K562 (cell line): ENCODE results near the gene GIPC3. TPM values are rescaled to one million over a fixed set of nuclear protein-coding genes. Genes with fewer than 3 reads are reported as not detected.

Source experiments
- ATAC-seq: fragments of 200-7000 bp; cut with Tn5 transposase; 3 replicates; pipeline ENCODE4 v1.9.1; 2020; ENCODE audit warnings: moderate library complexity
- Bru-seq: library from RNA; stranded (reverse); fragments of 400-500 nt; gene quantifications from one replicate; lab custom pipeline; 2021; lab: Mats Ljungman, UMichigan
- BruChase-seq, 2 experiments: library from RNA; stranded (reverse); fragments of 400-500 nt; gene quantifications; one replicate each; lab custom pipeline; 2021; lab: Mats Ljungman, UMichigan
- BruUV-seq: library from RNA; stranded (reverse); fragments of 400-500 nt; replicated peaks from 2 replicates; lab custom pipeline; 2021; lab: Mats Ljungman, UMichigan
- CTCF ChIA-PET: fragments of 300-600 bp; formaldehyde crosslinking; extraction: SDS; loops from one replicate; lab custom pipeline; 2021; ENCODE audit warnings: low intra/inter-chr PET ratio; lab: Yijun Ruan, JAX
- POLR2A ChIA-PET: fragments of 300-600, 350-650 bp; sonication (Branson Sonifier 250); formaldehyde crosslinking; extraction: SDS; loops from one replicate; lab custom pipeline; 2021; ENCODE audit warnings: antibody characterized with exemption, inconsistent platforms; lab: Yijun Ruan, JAX
- DNase-seq, 4 experiments: peaks; one replicate each; pipeline versions ENCODE4 v3.0.0 to v3.0.0-alpha.2; 2011 to 2018; ENCODE audit warnings: low spot score in 3 of 4, mixed read lengths in 3 of 4; ENCODE audit errors: extremely low read depth in 1 of 4
- FAIRE-seq: peaks from 2 replicates; lab custom pipeline; 2011; peaks lifted over from hg19 to GRCh38; lab: Jason Lieb, UNC
- H2AFZ ChIP-seq: 2 replicates; pipeline ENCODE4 v1.6.0; 2011; ENCODE audit warnings: low read depth, low read length, control low read depth, inconsistent platforms
- H3K27ac ChIP-seq: fragments of 200-600 bp; 3 replicates; pipeline ENCODE4 v1.8.0; 2011; ENCODE audit warnings: low read depth, mild to moderate bottlenecking, control low read depth, inconsistent platforms, low read length, moderate library complexity, mixed read lengths; ENCODE audit errors: extremely low read depth
- H3K27me3 ChIP-seq, 2 experiments: fragments of 300-600 bp in 1 of 2; 2 replicates in 1 of 2; 3 replicates in 1 of 2; pipeline versions ENCODE4 v1.6.0 to v1.8.0; 2011; ENCODE audit warnings: inconsistent platforms in 2 of 2, low read length in 2 of 2, mild to moderate bottlenecking in 1 of 2, mixed read lengths in 1 of 2, moderate library complexity in 1 of 2; ENCODE audit not compliant: control insufficient read depth in 2 of 2, insufficient read depth in 2 of 2
- H3K36me3 ChIP-seq: fragments of 300-600 bp; 3 replicates; pipeline ENCODE4 v1.8.0; 2011; ENCODE audit warnings: mild to moderate bottlenecking, low read length, inconsistent platforms; ENCODE audit not compliant: control insufficient read depth, insufficient read depth
- H3K4me1 ChIP-seq, 2 experiments: fragments of 200-600 bp in 1 of 2; replicated peaks in 1 of 2; 2 replicates in 1 of 2; 3 replicates in 1 of 2; pipeline versions ENCODE4 v1.5.1 to v1.8.0; 2011; ENCODE audit warnings: inconsistent platforms in 2 of 2, low read length in 2 of 2, mild to moderate bottlenecking in 1 of 2, mixed read lengths in 1 of 2, moderate library complexity in 1 of 2; ENCODE audit not compliant: control insufficient read depth in 2 of 2, insufficient read depth in 2 of 2
- H3K4me2 ChIP-seq: 2 replicates; pipeline ENCODE4 v1.6.1; 2011; ENCODE audit warnings: low read length, control low read depth, inconsistent platforms, mixed read lengths; ENCODE audit not compliant: insufficient read depth
- H3K4me3 ChIP-seq: fragments of 200-600 bp; sonication (generic), shearing (Covaris generic); 2 replicates; pipeline ENCODE4 v1.5.1; 2016; ENCODE audit warnings: control low read depth, inconsistent platforms
- H3K79me2 ChIP-seq: fragments of 200-600 bp; 3 replicates; pipeline ENCODE4 v1.8.0; 2011; ENCODE audit warnings: low read length, inconsistent platforms; ENCODE audit not compliant: control insufficient read depth, insufficient read depth
- H3K9ac ChIP-seq, 2 experiments: 2 replicates each; pipeline versions ENCODE4 v1.6.0 to v1.6.1; 2011; ENCODE audit warnings: low read depth in 2 of 2, low read length in 2 of 2, control low read depth in 1 of 2, inconsistent platforms in 1 of 2, mild to moderate bottlenecking in 1 of 2, mixed read lengths in 1 of 2; ENCODE audit not compliant: insufficient read depth in 1 of 2
- H3K9me1 ChIP-seq: one replicate; pipeline ENCODE4 v1.6.0; 2011; ENCODE audit warnings: inconsistent platforms, mild to moderate bottlenecking, low read length, moderate library complexity; ENCODE audit not compliant: control insufficient read depth, insufficient read depth
- H3K9me3 ChIP-seq: replicated peaks from 2 replicates; pipeline ENCODE4 v1.5.1; 2011; ENCODE audit warnings: low read depth, low read length, inconsistent platforms; ENCODE audit not compliant: control insufficient read depth, insufficient read depth
- H4K20me1 ChIP-seq: replicated peaks from 2 replicates; pipeline ENCODE4 v1.6.1; 2011; ENCODE audit warnings: low read length, inconsistent platforms, mixed read lengths; ENCODE audit not compliant: control insufficient read depth, insufficient read depth
- ARID1B ChIP-seq: fragments of 450-650 bp; IDR thresholded peaks from 2 replicates; pipeline ENCODE4 v1.6.1; 2016; ENCODE audit warnings: antibody characterized with exemption, mild to moderate bottlenecking, inconsistent platforms
- CXXC5 ChIP-seq: fragments of 250-450 bp; sonication (Bioruptor Pico); IDR thresholded peaks from 2 replicates; pipeline ENCODE4 v1.8.0; 2022; ENCODE audit warnings: inconsistent platforms, mild to moderate bottlenecking, moderate library complexity
- E2F1 ChIP-seq: sonication (generic); formaldehyde crosslinking; IDR thresholded peaks from 2 replicates; pipeline ENCODE4 v1.8.1; 2023; ENCODE audit warnings: mild to moderate bottlenecking, missing genetic modification reagents, moderate library complexity
- GATAD2A ChIP-seq: fragments of 450-650 bp; IDR thresholded peaks from 2 replicates; pipeline ENCODE4 v1.6.1; 2017
- HEY1 ChIP-seq: fragments of 250-450 bp; sonication (Bioruptor Pico); IDR thresholded peaks from 2 replicates; pipeline ENCODE4 v1.5.0; 2020; ENCODE audit warnings: mild to moderate bottlenecking, moderate library complexity, borderline replicate concordance
- NR2C2 ChIP-seq, 2 experiments: fragments of 200-800 bp in 1 of 2; sonication (Bioruptor generic) in 1 of 2; sonication (generic) in 1 of 2; formaldehyde crosslinking in 1 of 2; IDR thresholded peaks; 2 replicates each; pipeline versions ENCODE4 v1.6.1 to v1.8.0; 2016 to 2022; ENCODE audit warnings: mild to moderate bottlenecking in 1 of 2, missing compliant biosample characterization in 1 of 2, missing genetic modification characterization in 1 of 2, missing genetic modification reagents in 1 of 2
- STAT5B ChIP-seq: fragments of 250-450 bp; sonication (Bioruptor Pico); IDR thresholded peaks from 2 replicates; pipeline ENCODE4 v1.8.0; 2021; ENCODE audit warnings: mild to moderate bottlenecking, inconsistent platforms
- ZNF253 ChIP-seq: fragments of 250-450 bp; sonication (Bioruptor Pico); conservative IDR thresholded peaks from 2 replicates; pipeline ENCODE4 v1.6.1; 2021; ENCODE audit warnings: mild to moderate bottlenecking
- ZNF444 ChIP-seq: fragments of 250-450 bp; sonication (Bioruptor Pico); IDR thresholded peaks from 2 replicates; pipeline ENCODE4 v1.4.0; 2020; ENCODE audit warnings: mild to moderate bottlenecking, moderate library complexity
- ZNF586 ChIP-seq: fragments of 450-650 bp; formaldehyde crosslinking; conservative IDR thresholded peaks from 2 replicates; pipeline ENCODE4 v1.4.0; 2020; ENCODE audit warnings: mild to moderate bottlenecking, moderate library complexity
- WGBS: fragments of 100-300 bp; shearing (Covaris generic); methylation state at CpG from one replicate; pipeline ENCODE4 v1.1.6; 2016; ENCODE audit warnings: low coverage, mixed read lengths; ENCODE audit not compliant: insufficient coverage; ENCODE audit errors: missing lambda C conversion rate; 5-methylcytosine and 5-hydroxymethylcytosine counted together
- in situ Hi-C: fragments of 300-500 bp; cut with MboI; formaldehyde crosslinking; loops from 4 replicates; pipeline ENCODE4 v1.15.0; 2018; ENCODE audit warnings: inconsistent platforms, mixed read lengths
- intact Hi-C: fragments of 100-400 bp; cut with micrococcal nuclease; formaldehyde crosslinking; loops from 2 replicates; pipeline ENCODE4 v1.14.2; 2022
- long read RNA-seq, 3 experiments: library from polyadenylated mRNA in 2 of 3; library from RNA in 1 of 3; unstranded in 2 of 3; stranded (forward) in 1 of 3; transcript quantifications; one replicate each; pipeline ENCODE4 v2.0.0, GENCODE V29; 2019 to 2022
- polyA minus RNA-seq, 3 experiments: library from RNA; depleted of rRNA, polyadenylated mRNA; stranded (reverse); fragments of >200 nt; gene quantifications; 2 replicates each; pipeline ENCODE4 v1.2.3, GENCODE V29; 2011
- polyA plus RNA-seq, 8 experiments: library from polyadenylated mRNA; depleted of rRNA in 4 of 8; stranded (reverse) in 5 of 8; unstranded in 3 of 8; fragments of >200 nt; fragmentation: Nextera tagmentation in 2 of 8; fragmentation: Illumina TruSeq in 1 of 8; extraction: Ambion mirVana in 2 of 8; extraction: Trizol in 1 of 8; gene quantifications; 2 replicates each; pipeline versions ENCODE4 v1.2.1 to v1.2.3, GENCODE V29; 2011 to 2014; ENCODE audit warnings: inconsistent platforms in 1 of 8, missing spikeins in 1 of 8
- total RNA-seq, 7 experiments: library from RNA; depleted of rRNA in 6 of 7; stranded (reverse); fragments of >200 nt in 6 of 7; fragmentation: Illumina TruSeq in 2 of 7; extraction: Trizol in 2 of 7; gene quantifications; 2 replicates each; pipeline versions ENCODE4 v1.2.1 to v1.2.3, GENCODE V29; 2011 to 2021; ENCODE audit warnings: low replicate concordance in 1 of 7

Gene GIPC3
- 2.6 and 7.5 TPM in 2 replicates for total RNA-seq (2011; cell fraction: chromatin; rRNA removed; ENCODE audit: low replicate concordance)
- 3.8 and 5.5 TPM in 2 replicates for total RNA-seq (2011; cell fraction: nucleolus; rRNA removed)
- total RNA-seq (2011; cell fraction: nucleoplasm; rRNA removed) = 3.2 and 4.0 TPM in 2 replicates
- 0.54 and 1.2 TPM in 2 replicates for total RNA-seq (2014; rRNA removed)
- 0.83 and 0.91 TPM in 2 replicates for total RNA-seq (2014; rRNA removed; fragmentation: Illumina TruSeq; extraction: Trizol)
- 0.98 and 1.0 TPM in 2 replicates for total RNA-seq (2015; rRNA removed; fragmentation: Illumina TruSeq; extraction: Trizol)
- 3.3 and 3.9 TPM in 2 replicates for total RNA-seq (2021)
- 2.5 and 3.1 TPM in 2 replicates for polyA plus RNA-seq (2011; rRNA removed)
- 3.0 and 4.9 TPM in 2 replicates for polyA plus RNA-seq (2011; cell fraction: cytosol; rRNA removed)
- polyA plus RNA-seq (2011; cell fraction: nucleus; rRNA removed) = 5.3 and 8.9 TPM in 2 replicates
- 3.6 and 14.1 TPM in 2 replicates for polyA plus RNA-seq (2012)
- 3.0 and 3.6 TPM in 2 replicates for polyA plus RNA-seq (2014; fragmentation: Illumina TruSeq; extraction: Trizol)
- under 1 TPM in 1 of 2 experiments, not detected in 1; 0.03 TPM for polyA plus RNA-seq (2014; fragmentation: Nextera tagmentation; extraction: Ambion mirVana)
- polyA plus RNA-seq (2014; rRNA removed) = 1.9 and 2.3 TPM in 2 replicates
- polyA minus RNA-seq (2011; rRNA and poly(A)+ RNA removed) = 2.0 and 3.2 TPM in 2 replicates
- polyA minus RNA-seq (2011; cell fraction: cytosol; rRNA and poly(A)+ RNA removed) = 5.9 and 6.7 TPM in 2 replicates
- 1.6 and 2.1 TPM in 2 replicates for polyA minus RNA-seq (2011; cell fraction: nucleus; rRNA and poly(A)+ RNA removed)
- Bru-seq, nascent RNA = percentile 43 among the genes with signal in this experiment
- BruChase-seq, experiment 1, labeled RNA remaining after a 2-hour chase = percentile 34 among the genes with signal in this experiment
- BruChase-seq, experiment 2, labeled RNA remaining after a 6-hour chase = percentile 35 among the genes with signal in this experiment
- long read RNA-seq, experiment 1, partial matches to known transcripts = 5 of 5 reads
- long read RNA-seq, experiment 1, other reads (novel, unspliced or antisense) = 0 of 5 reads
- long read RNA-seq, experiment 2, full-length matches to known transcripts = 2 of 3 reads
- long read RNA-seq, experiment 2, partial matches to known transcripts = 0 of 3 reads
- long read RNA-seq, experiment 2, other reads (novel, unspliced or antisense) = 1 of 3 reads
- long read RNA-seq, experiment 3, partial matches to known transcripts = 0 of 1 reads
- long read RNA-seq, experiment 3, other reads (novel, unspliced or antisense) = 1 of 1 reads

- H3K36me3 ChIP-seq = no peaks in the 10 kb centered on the region
- ChIA-PET CTCF (interaction anchor here (0.6 kb wide), 1 partner anchor 37 kb away, joined by 8 read pairs; no protein-coding TSS in a partner anchor), POLR2A (interaction anchor here (0.5 to 1.3 kb wide), 6 partner anchors 7 to 857 kb away, joined by 3 to 6 read pairs (median 3); no protein-coding TSS in a partner anchor)
- ATAC-seq = peak; percentile 56
- no peaks in the 10 kb centered on the region for H3K9me3 ChIP-seq
- peak in 3 of 4 experiments; percentile 48 to 67 (median 65) for DNase-seq
- H3K27me3 ChIP-seq = no peaks in the 10 kb centered on the region
- peak within 1 kb of the TSS; percentile 42 for H3K4me3 ChIP-seq
- no peak for FAIRE-seq
- H3K9me1 ChIP-seq = no peaks in the 10 kb centered on the region
- H2AFZ ChIP-seq = peak within 1 kb of the TSS; percentile 97
- in situ Hi-C loops (no loop called here), intact Hi-C loops (loop anchor here (1.0 kb wide), 1 partner anchor 33 kb away; no protein-coding TSS in a partner anchor)
- H4K20me1 ChIP-seq = no peaks in the 10 kb centered on the region
- H3K9ac ChIP-seq = peak within 1 kb of the TSS; percentile 63 to 85
- H3K4me2 ChIP-seq = peak within 1 kb of the TSS; percentile 63
- 7% methylated on average over 36 of the region's 84 CpGs for WGBS
- BruUV-seq = no TSS peak
- peak within 1 kb of the TSS; percentile 63; the same call in 2 of the 3 replicates for H3K27ac ChIP-seq
- H3K79me2 ChIP-seq = no peaks in the 10 kb centered on the region
- peaks cover 3 to 30% of the 10 kb centered on the region in 2 experiments for H3K4me1 ChIP-seq
- no peak for TF ChIP-seq E2F1
- TF ChIP-seq HEY1 (CRISPR knock-in tag) = no peak
- 0 out of 2 replicates have a peak, but pooled peaks have one; percentile 22 for TF ChIP-seq GATAD2A
- 0 out of 2 replicates have a peak, but pooled peaks have one; percentile 8 for TF ChIP-seq ARID1B
- TF ChIP-seq ZNF444 (CRISPR knock-in tag) = no peak
- no peak for TF ChIP-seq NR2C2 (CRISPR knock-in tag; IDR thresholded peaks at IDR 0.05)
- no peak for TF ChIP-seq NR2C2 (tag; IDR thresholded peaks at IDR 0.05)
- TF ChIP-seq ZNF253 (CRISPR knock-in tag) = no peak
- peak; percentile 65 for TF ChIP-seq CXXC5 (CRISPR knock-in tag)
- no peak for TF ChIP-seq STAT5B
- TF ChIP-seq ZNF586 (CRISPR knock-in tag) = no peak
Measured at GRCh38 chr19:3585301-3586126, at the start of gene GIPC3. Gene GIPC3 (plus strand): TSS chr19:3585478. CDS start chr19:3585598, 120 bp downstream.
